ENCODE data around the gene ELOB. TPM values are rescaled to one million over a fixed set of nuclear protein-coding genes. Genes with fewer than 3 reads are reported as not detected.
A peak's percentile ranks its signal among the peaks of the same experiment; 100 is the strongest.

The ELOB gene
- polyA plus RNA-seq, 1 donor: 175 TPM

GRCh38 chr16:2819939-2820835 lies 43.1 kb upstream of the ELOB start:
- Histone ChIP-seq H3K4me3 (ENCODE audit: low read length) (no peak overlapping the region), H3K27ac (ENCODE audit: low read length) (no peak overlapping the region), H3K36me3 (ENCODE audit: control insufficient read depth, insufficient read depth, low read length) (no peaks in the 10 kb centered on the region), H3K4me1 (ENCODE audit: control insufficient read depth, insufficient read depth, low read length) (peaks cover 8% of the 10 kb centered on the region), H3K9me3 (ENCODE audit: control insufficient read depth, low read depth, low read length) (no peaks in the 10 kb centered on the region), H3K27me3 (ENCODE audit: control insufficient read depth, insufficient read depth, low read length) (no peaks in the 10 kb centered on the region)
- WGBS (ENCODE audit: insufficient coverage, low lambda C conversion rate): no CpG with 5 or more reads among the region's 17 CpGs
- DNase-seq: no peak

GRCh38 chr16:2819179-2819938 lies 42.3 kb upstream of the ELOB start:
- no peaks in the 10 kb centered on the region for H3K27me3 ChIP-seq (ENCODE audit: control insufficient read depth, insufficient read depth, low read length)
- H3K4me1 ChIP-seq (ENCODE audit: control insufficient read depth, insufficient read depth, low read length): peaks cover 11% of the 10 kb centered on the region
- no peaks in the 10 kb centered on the region for H3K36me3 ChIP-seq (ENCODE audit: control insufficient read depth, insufficient read depth, low read length)
- H3K4me3 ChIP-seq (ENCODE audit: low read length): no peak overlapping the region
- H3K9me3 ChIP-seq (ENCODE audit: control insufficient read depth, low read depth, low read length): no peaks in the 10 kb centered on the region
- no peak for DNase-seq
- no peak overlapping the region for H3K27ac ChIP-seq (ENCODE audit: low read length)
- WGBS (ENCODE audit: insufficient coverage, low lambda C conversion rate): no CpG with 5 or more reads among the region's 18 CpGs

GRCh38 chr16:2818272-2818876 lies 41.3 kb upstream of the ELOB start:
- no CpG with 5 or more reads among the region's 10 CpGs for WGBS (ENCODE audit: insufficient coverage, low lambda C conversion rate)
- no peak overlapping the region for H3K4me3 ChIP-seq (ENCODE audit: low read length)
- no peaks in the 10 kb centered on the region for H3K9me3 ChIP-seq (ENCODE audit: control insufficient read depth, low read depth, low read length)
- no peak overlapping the region for H3K27ac ChIP-seq (ENCODE audit: low read length)
- no peaks in the 10 kb centered on the region for H3K36me3 ChIP-seq (ENCODE audit: control insufficient read depth, insufficient read depth, low read length)
- H3K4me1 ChIP-seq (ENCODE audit: control insufficient read depth, insufficient read depth, low read length): peaks cover 11% of the 10 kb centered on the region
- no peak for DNase-seq
- H3K27me3 ChIP-seq (ENCODE audit: control insufficient read depth, insufficient read depth, low read length): no peaks in the 10 kb centered on the region

- Histone ChIP-seq H3K27me3 (ENCODE audit: control insufficient read depth, insufficient read depth, low read length) (no peaks in the 10 kb centered on the region), H3K27ac (ENCODE audit: low read length) (no peak overlapping the region), H3K4me3 (ENCODE audit: low read length) (no peak overlapping the region), H3K9me3 (ENCODE audit: control insufficient read depth, low read depth, low read length) (no peaks in the 10 kb centered on the region), H3K4me1 (ENCODE audit: control insufficient read depth, insufficient read depth, low read length) (peaks cover 11% of the 10 kb centered on the region), H3K36me3 (ENCODE audit: control insufficient read depth, insufficient read depth, low read length) (no peaks in the 10 kb centered on the region)
- no peak for DNase-seq
- 88% methylated on average over 5 of the region's 68 CpGs for WGBS (ENCODE audit: insufficient coverage, low lambda C conversion rate)
These were observed 40.5 kb upstream of the ELOB start for GRCh38 chr16:2817340-2818271.

GRCh38 chr16:2816751-2817339 lies 39.8 kb upstream of the ELOB start, which contains the start of gene PRSS21:
TSS of gene PRSS21 (plus strand) at chr16:2817237. CDS start at chr16:2817269, 32 bp downstream.
- H3K36me3 ChIP-seq (ENCODE audit: control insufficient read depth, insufficient read depth, low read length): no peaks in the 10 kb centered on the region
- H3K9me3 ChIP-seq (ENCODE audit: control insufficient read depth, low read depth, low read length): no peaks in the 10 kb centered on the region
- no CpG with 5 or more reads among the region's 28 CpGs for WGBS (ENCODE audit: insufficient coverage, low lambda C conversion rate)
- H3K27me3 ChIP-seq (ENCODE audit: control insufficient read depth, insufficient read depth, low read length): no peaks in the 10 kb centered on the region
- no peak within 1 kb of the TSS for H3K27ac ChIP-seq (ENCODE audit: low read length)
- H3K4me3 ChIP-seq (ENCODE audit: low read length): no peak within 1 kb of the TSS
- H3K4me1 ChIP-seq (ENCODE audit: control insufficient read depth, insufficient read depth, low read length): peaks cover 11% of the 10 kb centered on the region
- DNase-seq: no peak

- H3K27ac ChIP-seq (ENCODE audit: low read length): no peak overlapping the region
- peaks cover 11% of the 10 kb centered on the region for H3K4me1 ChIP-seq (ENCODE audit: control insufficient read depth, insufficient read depth, low read length)
- peak; percentile 37 to 65 for DNase-seq
- H3K9me3 ChIP-seq (ENCODE audit: control insufficient read depth, low read depth, low read length): no peaks in the 10 kb centered on the region
- no CpG with 5 or more reads among the region's 10 CpGs for WGBS (ENCODE audit: insufficient coverage, low lambda C conversion rate)
- H3K4me3 ChIP-seq (ENCODE audit: low read length): no peak overlapping the region
- no peaks in the 10 kb centered on the region for H3K36me3 ChIP-seq (ENCODE audit: control insufficient read depth, insufficient read depth, low read length)
- H3K27me3 ChIP-seq (ENCODE audit: control insufficient read depth, insufficient read depth, low read length): no peaks in the 10 kb centered on the region
These were observed 38.3 kb upstream of the ELOB start for GRCh38 chr16:2815299-2815771.

- no CpG with 5 or more reads among the region's 20 CpGs for WGBS (ENCODE audit: insufficient coverage, low lambda C conversion rate)
- Histone ChIP-seq H3K36me3 (ENCODE audit: control insufficient read depth, insufficient read depth, low read length) (no peaks in the 10 kb centered on the region), H3K4me3 (ENCODE audit: low read length) (no peak overlapping the region), H3K27me3 (ENCODE audit: control insufficient read depth, insufficient read depth, low read length) (no peaks in the 10 kb centered on the region), H3K27ac (ENCODE audit: low read length) (no peak overlapping the region), H3K4me1 (ENCODE audit: control insufficient read depth, insufficient read depth, low read length) (peaks cover 11% of the 10 kb centered on the region), H3K9me3 (ENCODE audit: control insufficient read depth, low read depth, low read length) (no peaks in the 10 kb centered on the region)
- no peak for DNase-seq
These were observed 37.6 kb upstream of the ELOB start for GRCh38 chr16:2814551-2815298.

- no CpG with 5 or more reads among the region's 7 CpGs for WGBS (ENCODE audit: insufficient coverage, low lambda C conversion rate)
- H3K27ac ChIP-seq (ENCODE audit: low read length): no peak overlapping the region
- no peak for DNase-seq
- no peaks in the 10 kb centered on the region for H3K9me3 ChIP-seq (ENCODE audit: control insufficient read depth, low read depth, low read length)
- no peaks in the 10 kb centered on the region for H3K27me3 ChIP-seq (ENCODE audit: control insufficient read depth, insufficient read depth, low read length)
- no peaks in the 10 kb centered on the region for H3K36me3 ChIP-seq (ENCODE audit: control insufficient read depth, insufficient read depth, low read length)
- H3K4me3 ChIP-seq (ENCODE audit: low read length): no peak overlapping the region
- H3K4me1 ChIP-seq (ENCODE audit: control insufficient read depth, insufficient read depth, low read length): peaks cover 11% of the 10 kb centered on the region
These were observed 36.7 kb upstream of the ELOB start for GRCh38 chr16:2813771-2814221.

Measured in large intestine (tissue), 3 donors.